Nephron progenitor cell (in vitro differentiated cells): ENCODE results near the gene PITPNC1.
"Not testable (repeated sequence)": the region's sequence is repeated elsewhere in the genome, so short reads cannot be mapped to it uniquely, and the experiment has no call there.

Source experiments
- DNase-seq: peaks from one replicate; pipeline ENCODE4 v3.0.0; 2021
- H3K27ac Mint-ChIP-seq: 2 replicates; pipeline ENCODE4 v1.8.0; 2021; ENCODE audit warnings: mild to moderate bottlenecking, moderate library complexity, mixed read lengths
- H3K27me3 Mint-ChIP-seq: 2 replicates; pipeline ENCODE4 v1.8.0; 2021; ENCODE audit warnings: mild to moderate bottlenecking, low read depth, mixed read lengths; ENCODE audit not compliant: poor library complexity
- H3K36me3 Mint-ChIP-seq: 2 replicates; pipeline ENCODE4 v1.8.0; 2021; ENCODE audit warnings: low read depth, mixed read lengths
- H3K4me1 Mint-ChIP-seq: 2 replicates; pipeline ENCODE4 v1.8.0; 2021; ENCODE audit warnings: mixed read lengths
- H3K4me3 Mint-ChIP-seq: 2 replicates; pipeline ENCODE4 v1.8.0; 2021; ENCODE audit warnings: mild to moderate bottlenecking, moderate library complexity, mixed read lengths
- H3K9me3 Mint-ChIP-seq: 2 replicates; pipeline ENCODE4 v1.8.0; 2021; ENCODE audit warnings: mild to moderate bottlenecking, moderate library complexity, mixed read lengths
- TF ChIP-seq, protein P1 (sequence below): fragments of 200-600 bp; sonication (generic); IDR thresholded peaks from 2 replicates; pipeline ENCODE4 v1.5.0; 2021; ENCODE audit warnings: antibody characterized with exemption

Gene PITPNC1

DNA sequence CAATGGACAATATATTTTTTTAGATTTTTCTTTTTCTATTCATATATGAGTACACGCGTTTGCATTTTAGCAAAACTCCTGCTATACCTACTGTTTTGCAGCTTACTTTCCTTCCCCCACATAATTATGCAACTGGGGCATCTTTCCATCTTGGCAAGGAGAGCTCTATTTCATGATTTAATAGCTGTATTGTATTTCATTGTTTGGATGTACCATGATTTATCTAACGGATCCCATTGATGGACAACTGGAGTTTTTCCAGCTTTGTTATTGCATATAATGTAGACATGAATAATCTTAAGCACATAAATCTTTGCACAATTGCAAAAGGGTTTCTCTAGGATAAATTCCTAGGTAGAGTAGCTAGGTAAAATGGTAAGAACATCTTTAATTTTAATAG lies 133.9 kb downstream of the PITPNC1 start:
- H3K4me1 Mint-ChIP-seq, result peaks cover 21% of the 10 kb centered on the region
- H3K36me3 Mint-ChIP-seq, result peaks cover 18% of the 10 kb centered on the region
- TF ChIP-seq, protein P1, sequence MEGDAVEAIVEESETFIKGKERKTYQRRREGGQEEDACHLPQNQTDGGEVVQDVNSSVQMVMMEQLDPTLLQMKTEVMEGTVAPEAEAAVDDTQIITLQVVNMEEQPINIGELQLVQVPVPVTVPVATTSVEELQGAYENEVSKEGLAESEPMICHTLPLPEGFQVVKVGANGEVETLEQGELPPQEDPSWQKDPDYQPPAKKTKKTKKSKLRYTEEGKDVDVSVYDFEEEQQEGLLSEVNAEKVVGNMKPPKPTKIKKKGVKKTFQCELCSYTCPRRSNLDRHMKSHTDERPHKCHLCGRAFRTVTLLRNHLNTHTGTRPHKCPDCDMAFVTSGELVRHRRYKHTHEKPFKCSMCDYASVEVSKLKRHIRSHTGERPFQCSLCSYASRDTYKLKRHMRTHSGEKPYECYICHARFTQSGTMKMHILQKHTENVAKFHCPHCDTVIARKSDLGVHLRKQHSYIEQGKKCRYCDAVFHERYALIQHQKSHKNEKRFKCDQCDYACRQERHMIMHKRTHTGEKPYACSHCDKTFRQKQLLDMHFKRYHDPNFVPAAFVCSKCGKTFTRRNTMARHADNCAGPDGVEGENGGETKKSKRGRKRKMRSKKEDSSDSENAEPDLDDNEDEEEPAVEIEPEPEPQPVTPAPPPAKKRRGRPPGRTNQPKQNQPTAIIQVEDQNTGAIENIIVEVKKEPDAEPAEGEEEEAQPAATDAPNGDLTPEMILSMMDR, result no peak
- H3K27me3 Mint-ChIP-seq, result peaks cover 10% of the 10 kb centered on the region
- H3K9me3 Mint-ChIP-seq, result peaks cover 19% of the 10 kb centered on the region
- DNase-seq, result no peak
- H3K27ac Mint-ChIP-seq, result no peak overlapping the region
- no peak overlapping the region for H3K4me3 Mint-ChIP-seq

DNA sequence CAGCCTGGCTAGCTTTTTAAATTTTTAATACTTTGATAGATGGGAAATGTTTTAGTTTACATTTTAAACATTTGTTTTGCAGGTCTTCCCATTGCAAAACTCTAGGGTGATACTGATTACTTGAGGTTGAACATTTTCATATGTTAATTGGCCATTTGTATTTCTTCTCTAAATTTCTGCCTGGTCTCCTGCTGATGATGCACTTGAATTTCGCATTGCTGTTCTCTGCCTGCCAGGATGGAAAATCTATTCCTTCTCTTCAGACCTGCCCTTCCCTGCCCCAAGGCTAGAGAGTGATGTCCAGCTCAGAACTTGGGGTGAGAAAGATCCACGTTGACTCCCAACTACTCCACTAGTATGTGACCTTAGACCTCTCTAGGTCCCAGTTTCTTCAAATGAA lies 134.7 kb downstream of the PITPNC1 start:
- no peak for DNase-seq
- H3K27ac Mint-ChIP-seq, result no peak overlapping the region
- TF ChIP-seq, protein P1, result no peak
- H3K4me1 Mint-ChIP-seq, result peaks cover 26% of the 10 kb centered on the region
- H3K27me3 Mint-ChIP-seq, result peaks cover 11% of the 10 kb centered on the region
- H3K36me3 Mint-ChIP-seq, result peaks cover 17% of the 10 kb centered on the region
- no peak overlapping the region for H3K4me3 Mint-ChIP-seq
- H3K9me3 Mint-ChIP-seq, result peaks cover 18% of the 10 kb centered on the region

DNA sequence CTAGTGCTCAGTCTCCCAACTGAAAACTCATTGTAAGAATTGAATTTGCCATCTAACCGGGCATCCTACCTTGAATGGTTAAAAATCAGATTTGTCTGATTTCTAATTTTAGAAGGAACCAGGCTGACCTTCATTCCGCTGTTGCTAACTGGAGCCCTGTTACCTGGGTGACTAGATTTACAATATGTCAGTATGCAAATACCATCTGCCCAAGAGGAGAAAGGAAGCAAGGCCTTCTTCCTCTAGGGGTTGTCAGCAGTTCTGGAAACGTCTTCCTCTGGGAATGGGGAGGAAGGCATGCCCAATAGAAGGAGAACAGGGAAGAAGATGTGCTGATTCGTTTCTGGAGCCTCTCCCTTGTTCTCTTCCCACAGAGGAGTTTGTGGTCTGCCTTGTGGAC lies 137.9 kb downstream of the PITPNC1 start:
- H3K9me3 Mint-ChIP-seq, result peaks cover 10% of the 10 kb centered on the region
- DNase-seq, result no peak
- peaks cover 43% of the 10 kb centered on the region for H3K4me1 Mint-ChIP-seq
- H3K36me3 Mint-ChIP-seq, result peaks cover 11% of the 10 kb centered on the region
- H3K4me3 Mint-ChIP-seq, result no peak overlapping the region
- H3K27ac Mint-ChIP-seq, result no peak overlapping the region
- TF ChIP-seq, protein P1, result no peak
- peaks cover 20% of the 10 kb centered on the region for H3K27me3 Mint-ChIP-seq

GRCh38 chr17:67515490-67516083 lies 138.5 kb downstream of the PITPNC1 start:
- peak overlapping the region; percentile 9 for H3K4me3 Mint-ChIP-seq

GRCh38 chr17:67516571-67516970 lies 139.5 kb downstream of the PITPNC1 start:
- not testable (repeated sequence) for H3K9me3 Mint-ChIP-seq, H3K27ac Mint-ChIP-seq, H3K4me3 Mint-ChIP-seq, DNase-seq
- peaks cover 11% of the 10 kb centered on the region for H3K36me3 Mint-ChIP-seq
- peaks cover 59% of the 10 kb centered on the region for H3K4me1 Mint-ChIP-seq
- peaks cover 23% of the 10 kb centered on the region for H3K27me3 Mint-ChIP-seq

More at GRCh38 chr17:67515490-67516083, 138.5 kb downstream of the PITPNC1 start:
- Mint-ChIP-seq H3K27me3 (peaks cover 20% of the 10 kb centered on the region), H3K27ac (peak overlapping the region; percentile 30), H3K36me3 (peaks cover 11% of the 10 kb centered on the region), H3K9me3 (peaks cover 10% of the 10 kb centered on the region), H3K4me1 (peaks cover 49% of the 10 kb centered on the region)
- TF ChIP-seq, protein P1, result no peak
- DNase-seq, result no peak

GRCh38 chr17:67517325-67517724 lies 140.2 kb downstream of the PITPNC1 start:
- no peak for DNase-seq
- peaks cover 11% of the 10 kb centered on the region for H3K36me3 Mint-ChIP-seq
- H3K27me3 Mint-ChIP-seq, result peaks cover 28% of the 10 kb centered on the region
- peaks cover 10% of the 10 kb centered on the region for H3K9me3 Mint-ChIP-seq
- no peak overlapping the region for H3K4me3 Mint-ChIP-seq
- H3K27ac Mint-ChIP-seq, result no peak overlapping the region
- peaks cover 66% of the 10 kb centered on the region for H3K4me1 Mint-ChIP-seq
- TF ChIP-seq, protein P1, result no peak
